ENCODE measurements around the gene TTN. TPM values are rescaled to one million over a fixed set of nuclear protein-coding genes. Genes with fewer than 3 reads are reported as not detected.

TTN gene
- total RNA-seq, 1 donor from 2014 or later, result 1.3 TPM

GRCh38 chr2:178477443-178478129 is 329.6 kb downstream of the TTN start:
- Mint-ChIP-seq H3K27me3 (ENCODE audit: insufficient read depth, low read depth) (no peaks in the 10 kb centered on the region), H3K4me1 (peaks cover 22% of the 10 kb centered on the region), H3K4me3 (peak overlapping the region; percentile 92), H3K36me3 (no peaks in the 10 kb centered on the region), H3K27ac (no peak overlapping the region), H3K9me3 (no peaks in the 10 kb centered on the region)
- peak overlapping the region; percentile 9 for H3K9ac ChIP-seq
- H3K27me3 ChIP-seq, result peaks cover 7% of the 10 kb centered on the region
- H3K27ac ChIP-seq, result no peak overlapping the region
- H3K9me3 ChIP-seq (ENCODE audit: low read depth), result no peaks in the 10 kb centered on the region
- H3K79me2 ChIP-seq (ENCODE audit: low read depth), result peaks cover 43% of the 10 kb centered on the region
- H2AFZ ChIP-seq (replicated peaks), result peak overlapping the region; percentile 96
- peak overlapping the region; percentile 94 for H3K4me2 ChIP-seq
- peaks cover 23% of the 10 kb centered on the region for H3K4me1 ChIP-seq
- peaks cover 17% of the 10 kb centered on the region for H4K20me1 ChIP-seq (ENCODE audit: low read depth)
- H3K4me3 ChIP-seq, result peak overlapping the region; percentile 66
- H3F3A ChIP-seq (ENCODE audit: low read depth), result peaks cover 22% of the 10 kb centered on the region
- no peak for DNase-seq (ENCODE audit: low spot score)
- no peak for TF ChIP-seq EZH2phosphoT487 (IDR thresholded peaks at IDR 0.05)
- TF ChIP-seq EZH2 (IDR thresholded peaks at IDR 0.05), result no peak
- TF ChIP-seq, protein P1, sequence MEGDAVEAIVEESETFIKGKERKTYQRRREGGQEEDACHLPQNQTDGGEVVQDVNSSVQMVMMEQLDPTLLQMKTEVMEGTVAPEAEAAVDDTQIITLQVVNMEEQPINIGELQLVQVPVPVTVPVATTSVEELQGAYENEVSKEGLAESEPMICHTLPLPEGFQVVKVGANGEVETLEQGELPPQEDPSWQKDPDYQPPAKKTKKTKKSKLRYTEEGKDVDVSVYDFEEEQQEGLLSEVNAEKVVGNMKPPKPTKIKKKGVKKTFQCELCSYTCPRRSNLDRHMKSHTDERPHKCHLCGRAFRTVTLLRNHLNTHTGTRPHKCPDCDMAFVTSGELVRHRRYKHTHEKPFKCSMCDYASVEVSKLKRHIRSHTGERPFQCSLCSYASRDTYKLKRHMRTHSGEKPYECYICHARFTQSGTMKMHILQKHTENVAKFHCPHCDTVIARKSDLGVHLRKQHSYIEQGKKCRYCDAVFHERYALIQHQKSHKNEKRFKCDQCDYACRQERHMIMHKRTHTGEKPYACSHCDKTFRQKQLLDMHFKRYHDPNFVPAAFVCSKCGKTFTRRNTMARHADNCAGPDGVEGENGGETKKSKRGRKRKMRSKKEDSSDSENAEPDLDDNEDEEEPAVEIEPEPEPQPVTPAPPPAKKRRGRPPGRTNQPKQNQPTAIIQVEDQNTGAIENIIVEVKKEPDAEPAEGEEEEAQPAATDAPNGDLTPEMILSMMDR (IDR thresholded peaks at IDR 0.05), result no peak
- no peaks in the 10 kb centered on the region for H3K36me3 ChIP-seq

GRCh38 chr2:178476477-178476876 is 330.7 kb downstream of the TTN start:
- peak overlapping the region; percentile 66 for H3K4me3 ChIP-seq
- peaks cover 13% of the 10 kb centered on the region for H3K4me1 ChIP-seq
- H3K27ac Mint-ChIP-seq, result no peak overlapping the region

More at GRCh38 chr2:178476477-178476876, 330.7 kb downstream of the TTN start:
- no peak for DNase-seq (ENCODE audit: low spot score)
- no peaks in the 10 kb centered on the region for H3K9me3 Mint-ChIP-seq
- Histone ChIP-seq H3K9ac (no peak overlapping the region), H3K79me2 (ENCODE audit: low read depth) (peaks cover 31% of the 10 kb centered on the region), H2AFZ (replicated peaks) (no peak overlapping the region), H3K4me2 (peak overlapping the region; percentile 94), H3F3A (ENCODE audit: low read depth) (peaks cover 22% of the 10 kb centered on the region), H3K27me3 (peaks cover 7% of the 10 kb centered on the region), H3K36me3 (no peaks in the 10 kb centered on the region), H3K27ac (no peak overlapping the region), H4K20me1 (ENCODE audit: low read depth) (peaks cover 6% of the 10 kb centered on the region), H3K9me3 (ENCODE audit: low read depth) (no peaks in the 10 kb centered on the region)
- peak overlapping the region; percentile 50 for H3K4me3 Mint-ChIP-seq
- peaks cover 11% of the 10 kb centered on the region for H3K4me1 Mint-ChIP-seq
- no peaks in the 10 kb centered on the region for H3K36me3 Mint-ChIP-seq
- TF ChIP-seq, protein P1 (IDR thresholded peaks at IDR 0.05), result no peak
- no peak for TF ChIP-seq EZH2 (IDR thresholded peaks at IDR 0.05)
- no peak for TF ChIP-seq EZH2phosphoT487 (IDR thresholded peaks at IDR 0.05)
- no peaks in the 10 kb centered on the region for H3K27me3 Mint-ChIP-seq (ENCODE audit: insufficient read depth, low read depth)

Other genes starting within 250 kb of the TTN start
- 0.46 and 1.8 TPM in 2 replicates for gene CCDC141, start 242.7 kb upstream of the TTN start, total RNA-seq (ENCODE audit: low replicate concordance)